ENCODE data around the gene NOD1.
"Not testable (repeated sequence)": the region's sequence is repeated elsewhere in the genome, so short reads cannot be mapped to it uniquely, and the experiment has no call there.

NOD1 gene

DNA sequence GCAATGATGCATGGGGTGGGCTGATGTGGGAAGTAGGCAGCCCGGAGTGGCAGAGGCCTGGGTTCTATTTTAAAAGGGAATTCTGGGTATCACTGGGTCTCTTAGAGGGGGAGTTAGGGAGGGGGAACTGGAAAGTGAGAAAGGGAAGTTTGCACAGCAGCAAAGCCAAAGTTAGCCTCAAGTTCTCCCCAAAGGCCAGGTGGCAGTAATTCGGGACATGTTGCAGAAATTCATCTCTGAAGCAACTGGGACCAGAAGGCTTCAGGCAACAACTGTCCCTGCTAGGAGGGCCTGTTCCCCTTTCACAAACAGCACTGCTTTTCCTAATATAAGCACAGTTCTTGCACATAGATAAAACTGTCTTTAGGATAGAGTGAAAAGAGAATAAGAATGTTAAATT lies 67.4 kb downstream of the NOD1 start:
- no peak for DNase-seq

DNA sequence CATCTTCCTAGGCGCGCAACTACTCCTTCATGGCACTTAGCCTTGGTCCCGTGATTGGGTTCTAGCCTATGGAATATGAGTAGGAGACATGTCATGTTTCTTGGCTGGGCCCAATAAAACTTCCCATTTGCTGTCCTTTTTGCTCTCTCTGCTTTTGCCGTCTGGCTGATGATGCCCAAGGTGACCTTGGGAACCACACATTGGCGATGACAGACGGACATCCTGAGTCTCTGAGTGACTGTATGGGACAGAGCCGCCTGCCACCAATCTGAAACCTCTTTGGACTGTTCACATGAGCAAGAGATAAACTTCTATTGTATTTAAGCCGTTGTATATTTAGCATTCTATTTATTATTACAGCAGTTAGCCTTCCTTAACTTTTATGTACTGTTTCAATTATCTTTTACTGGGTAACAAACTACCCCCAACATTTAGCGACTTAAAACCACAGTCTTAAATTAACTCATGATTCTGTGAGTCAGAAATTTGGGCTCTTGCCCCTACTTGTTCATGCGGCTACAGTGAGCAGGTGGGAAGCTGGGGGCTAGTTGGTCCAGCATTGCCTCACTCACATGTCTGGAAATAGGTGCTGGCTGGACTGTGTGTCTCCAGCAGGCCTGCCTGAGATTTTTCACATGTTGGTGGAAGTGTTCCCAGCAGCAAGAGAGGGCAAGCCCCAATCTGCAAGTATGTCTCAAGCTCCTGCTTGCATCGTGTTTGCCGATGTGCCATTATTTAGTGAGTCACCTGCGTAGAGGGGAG lies 71.7 kb downstream of the NOD1 start:
- no peak for DNase-seq

DNA sequence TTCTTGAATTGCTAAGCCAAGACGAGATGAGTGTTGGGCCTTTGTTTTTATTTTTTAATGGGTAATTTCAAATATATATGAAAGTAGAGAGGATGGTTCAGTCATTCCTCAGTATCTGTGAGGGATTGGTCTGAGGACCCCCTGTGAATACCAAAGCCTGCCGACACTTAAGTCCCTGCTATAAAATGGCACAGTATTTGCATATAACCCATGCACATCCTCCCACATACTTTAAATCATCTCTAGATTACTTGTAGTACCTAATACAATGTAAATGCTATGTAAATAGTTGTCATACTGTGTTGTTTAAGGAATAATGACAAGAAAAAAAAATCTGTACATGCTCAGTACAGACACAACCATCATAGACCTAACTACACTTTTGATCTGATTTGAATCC lies 73.4 kb downstream of the NOD1 start:
- no peak for DNase-seq

DNA sequence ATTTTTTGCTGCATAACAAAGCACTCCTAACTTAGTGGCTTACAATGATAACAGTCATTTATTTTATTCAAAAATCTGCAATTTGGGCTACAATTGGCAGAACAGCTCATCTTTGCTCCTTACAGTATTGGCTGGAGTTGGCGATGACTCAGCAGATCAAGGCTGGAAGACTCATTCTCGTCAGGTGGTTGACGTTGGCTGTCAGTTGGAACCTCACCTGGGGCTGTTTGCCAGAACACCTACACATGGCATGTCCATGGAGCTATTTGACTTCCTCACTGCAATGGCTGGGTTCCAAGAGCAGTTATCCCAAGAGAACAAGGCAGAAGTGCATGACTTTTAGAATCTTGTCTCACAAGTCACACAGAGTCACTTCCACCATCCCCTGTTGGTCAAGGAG lies 75.1 kb downstream of the NOD1 start:
- DNase-seq, result no peak

DNA sequence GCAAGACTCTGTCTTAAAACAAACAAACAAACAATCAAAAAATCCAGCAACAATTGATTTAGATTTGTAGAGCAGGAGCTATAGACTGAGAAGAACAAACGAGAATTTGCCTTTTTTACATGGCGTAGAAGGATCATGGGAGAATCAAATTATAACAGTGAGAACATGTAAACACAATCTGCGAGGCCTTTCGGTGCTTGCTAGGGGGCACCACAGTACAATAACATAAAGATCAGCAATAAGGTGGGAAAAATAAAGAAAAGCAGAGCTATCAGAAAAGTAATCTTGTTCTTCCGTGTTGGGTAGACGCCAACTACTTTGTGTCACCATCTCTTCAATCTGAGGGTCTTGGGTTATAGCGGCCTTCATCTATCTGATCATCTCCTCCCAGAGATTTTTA lies 82.2 kb downstream of the NOD1 start:
- DNase-seq, result peak; percentile 8

DNA sequence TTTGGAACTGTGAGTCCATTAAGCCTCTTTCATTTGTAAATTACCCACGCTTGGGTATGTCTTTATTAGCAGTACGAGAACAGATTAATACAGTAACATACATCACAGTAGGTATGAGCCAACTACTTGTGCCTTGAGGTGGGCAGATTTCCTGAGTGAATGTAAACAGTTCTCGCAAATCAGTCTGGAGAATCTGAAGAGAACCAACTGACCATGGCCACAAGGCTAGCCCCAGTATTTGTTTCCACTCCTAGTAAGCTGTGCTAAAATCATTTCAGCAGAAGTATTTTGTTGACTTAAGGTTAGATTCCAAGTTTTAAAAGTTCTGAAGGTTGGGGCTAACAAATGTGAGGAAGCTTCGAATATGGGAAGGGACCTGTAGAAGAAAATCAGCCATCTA lies 82.9 kb downstream of the NOD1 start:
- no peak for DNase-seq

DNA sequence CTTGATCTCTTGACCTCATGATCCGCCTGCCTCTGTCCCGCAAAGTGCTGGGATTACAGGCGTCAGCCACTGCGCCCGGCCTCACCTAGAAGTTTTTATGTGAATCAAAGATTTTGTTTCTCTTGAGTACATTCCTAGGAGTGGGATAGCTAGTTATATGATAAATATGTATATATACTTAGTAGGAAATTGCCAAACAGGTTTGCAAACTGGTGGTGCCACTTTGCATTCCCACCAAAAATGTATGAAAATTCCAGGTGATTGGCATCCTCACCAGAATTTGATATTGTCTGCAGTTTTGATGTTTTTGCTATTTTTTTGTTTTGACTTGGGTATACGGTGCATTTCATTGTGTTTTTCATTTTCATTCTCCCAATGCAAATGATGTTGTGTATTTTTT lies 86.8 kb downstream of the NOD1 start:
- DNase-seq, result no peak

DNA sequence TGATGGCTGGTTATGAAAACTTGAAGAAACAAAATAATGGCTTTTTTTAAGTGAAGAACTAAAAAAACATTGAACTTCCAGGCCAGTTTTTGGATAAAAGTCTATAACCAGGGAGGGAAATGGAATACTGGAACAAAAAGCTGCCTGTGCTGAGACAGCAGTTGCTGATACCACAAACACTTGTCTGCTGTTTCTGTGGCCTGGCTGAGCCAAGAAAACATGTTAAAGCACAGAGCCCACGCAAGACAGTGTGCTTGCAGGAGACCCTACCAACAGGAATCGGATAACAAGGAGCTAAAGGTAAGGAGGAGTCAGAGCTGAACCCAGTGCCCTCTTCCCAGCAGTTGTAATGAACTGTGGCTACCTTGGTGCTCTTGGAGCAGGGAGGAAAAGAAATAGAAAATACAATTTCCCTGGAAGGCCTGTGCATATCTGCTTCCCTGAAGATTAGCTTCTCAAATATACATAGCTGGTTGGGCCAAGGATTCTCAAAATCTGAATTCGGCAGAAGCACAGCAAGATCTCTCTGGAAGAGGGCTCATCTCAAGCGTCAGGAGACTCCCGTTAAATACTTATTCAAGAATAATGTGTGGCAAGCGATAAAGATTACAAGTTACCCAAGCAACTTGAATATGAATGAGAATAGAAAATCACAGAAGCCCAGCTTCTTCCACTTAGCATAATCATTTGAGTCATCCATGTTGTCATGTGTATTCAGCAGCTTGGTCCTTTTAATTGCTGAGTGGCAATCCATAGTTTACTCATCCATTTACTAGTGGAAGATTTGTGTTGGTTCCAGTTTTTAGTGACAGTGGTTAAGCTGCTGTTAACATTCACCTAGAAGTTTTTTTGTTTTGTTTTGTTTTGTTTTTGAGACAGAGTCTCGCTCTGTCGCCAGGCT lies 87.6 kb downstream of the NOD1 start:
- DNase-seq, result no peak

DNA sequence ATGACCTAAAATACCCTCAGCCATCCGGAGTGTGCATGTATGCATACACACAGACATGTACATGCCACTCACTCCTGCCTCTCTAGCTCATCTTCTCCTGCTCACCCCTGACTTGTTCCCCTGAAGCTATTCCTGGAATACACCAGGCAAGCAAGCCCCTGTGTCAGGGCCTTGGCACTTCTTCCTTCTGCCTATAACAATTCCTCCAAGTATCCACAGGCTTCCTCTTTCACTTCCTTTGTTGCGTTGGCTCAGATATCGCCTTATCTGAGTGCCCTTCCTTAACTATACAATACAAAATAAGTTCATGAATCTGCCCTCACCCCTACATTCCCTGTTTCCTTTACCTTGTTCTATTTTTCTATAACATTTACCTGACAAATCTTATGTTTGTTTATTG lies 88.8 kb downstream of the NOD1 start:
- DNase-seq, result no peak

DNA sequence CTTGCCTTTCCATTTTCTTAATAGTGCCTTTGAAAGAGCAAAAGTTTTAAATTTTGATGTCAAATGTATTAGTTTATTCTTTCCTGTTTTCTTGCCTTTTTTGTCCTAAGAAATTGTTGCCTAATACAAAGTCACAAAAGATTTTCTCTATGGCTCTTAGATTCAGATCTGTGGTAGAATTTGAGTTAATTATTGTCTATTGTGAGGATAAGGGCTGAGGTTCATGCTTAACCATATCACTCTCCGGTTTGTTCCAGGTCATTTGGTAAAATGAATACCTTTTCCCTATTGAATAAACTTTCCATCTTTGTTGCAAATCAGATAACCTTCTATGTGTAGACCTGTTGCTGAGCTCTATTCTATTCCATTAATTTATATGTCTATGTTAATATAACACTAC lies 96.0 kb downstream of the NOD1 start:
- no peak for DNase-seq

DNA sequence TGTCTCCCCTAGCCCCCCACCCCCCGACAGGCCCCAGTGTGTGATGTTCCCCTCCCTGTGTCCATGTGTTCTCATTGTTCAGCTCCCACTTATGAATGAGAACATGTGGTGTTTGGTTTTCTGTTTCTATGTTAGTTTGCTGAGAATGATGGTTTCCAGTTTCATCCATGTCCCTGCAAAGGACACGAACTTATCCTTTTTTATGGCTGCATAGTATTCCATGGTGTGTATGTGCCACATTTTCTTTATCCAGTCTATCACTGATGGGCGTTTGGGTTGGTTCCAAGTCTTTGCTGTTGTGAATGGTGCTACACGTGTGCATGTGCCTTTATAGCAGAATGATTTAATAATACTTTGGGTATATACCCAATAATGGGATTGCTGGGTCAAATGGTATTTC lies 97.8 kb downstream of the NOD1 start:
- not testable (repeated sequence) for DNase-seq

DNA sequence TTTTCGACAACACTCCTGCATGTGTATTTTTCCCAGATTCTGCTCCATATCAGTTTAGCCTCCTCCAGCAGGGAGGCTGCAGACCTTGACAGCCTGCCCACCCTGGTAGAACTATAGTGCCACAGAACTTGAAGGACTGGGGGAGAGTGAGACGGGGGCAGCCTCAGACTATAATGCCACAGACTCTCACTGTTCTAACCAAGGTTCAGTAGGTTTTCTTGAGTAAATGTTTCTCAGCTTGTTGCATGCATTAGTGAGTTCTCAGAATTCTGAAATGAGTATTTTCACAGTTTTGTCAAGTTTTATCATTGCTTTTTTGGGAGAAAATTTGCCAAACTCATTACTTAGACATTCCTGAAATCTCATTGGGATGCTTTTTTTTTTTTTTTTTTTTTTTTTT lies 98.3 kb downstream of the NOD1 start:
- no peak for DNase-seq

DNA sequence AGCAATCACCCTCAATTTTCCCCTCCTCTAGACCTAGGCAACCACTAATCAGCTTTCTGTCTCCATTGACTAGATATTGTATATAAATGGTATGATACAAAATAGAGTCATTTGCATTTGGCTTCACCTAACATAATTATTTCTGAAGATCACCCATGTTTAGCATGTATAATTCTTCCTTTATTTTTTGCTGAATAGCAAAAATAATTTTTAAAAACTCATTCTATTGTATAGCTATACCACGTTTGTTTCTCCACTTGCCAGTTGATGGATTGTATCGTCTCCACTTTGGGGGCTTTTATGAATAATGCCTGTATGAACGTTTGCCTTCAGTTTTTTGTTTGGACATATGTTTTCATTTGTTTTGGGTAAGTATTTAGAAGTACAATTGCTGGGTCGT lies 98.8 kb downstream of the NOD1 start:
- no peak for DNase-seq

DNA sequence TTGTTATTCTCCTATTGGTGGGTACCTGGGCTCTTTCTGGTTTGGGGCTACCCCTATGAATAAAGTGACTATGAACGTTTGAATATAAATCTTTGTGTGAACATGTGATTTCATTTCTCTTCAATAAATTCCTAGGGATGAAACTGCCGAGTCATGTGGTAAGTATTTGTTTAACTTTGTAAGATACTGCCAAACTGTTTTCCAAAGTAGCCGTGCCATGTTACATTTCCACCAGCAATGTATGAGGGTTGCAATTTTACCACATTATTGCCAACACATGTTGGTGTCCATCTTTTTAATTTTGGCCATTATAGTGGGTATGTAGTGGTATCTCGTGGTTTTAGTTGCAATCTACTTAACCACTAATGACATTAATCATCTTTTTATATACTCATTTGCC lies 99.5 kb downstream of the NOD1 start:
- no peak for DNase-seq

DNA sequence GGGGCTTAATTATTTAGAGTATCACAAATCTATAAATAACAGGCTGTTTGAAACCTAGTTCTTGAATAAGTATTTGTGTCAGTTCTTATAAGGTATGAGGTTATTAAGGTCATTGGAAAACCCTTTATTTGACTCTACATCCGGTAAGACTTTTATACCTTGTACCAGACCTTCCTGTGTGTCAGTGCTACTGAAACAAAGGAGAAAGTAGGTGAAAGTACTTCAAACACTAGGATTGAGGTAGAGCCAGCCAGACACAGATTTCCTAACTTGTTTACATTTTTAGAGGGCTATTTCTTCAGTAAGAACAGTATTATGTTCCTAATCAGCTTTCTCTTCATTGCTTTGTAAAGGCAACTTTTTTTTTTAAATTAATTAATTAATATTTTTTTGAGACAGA lies 100.3 kb downstream of the NOD1 start:
- DNase-seq, result no peak

Data from CD4-positive, alpha-beta T cell treated with Interleukin-6 for 4 hours (primary cell).